Mucosa of stomach (tissue), 1 donor: ENCODE measurements around the gene SRC.

Experiments used
- H3K27me3 ChIP-seq: one replicate; pipeline ENCODE4 v1.7.0; 2013; ENCODE audit warnings: mild to moderate bottlenecking, low read length; ENCODE audit not compliant: control insufficient read depth, insufficient read depth
- H3K36me3 ChIP-seq: one replicate; pipeline ENCODE4 v1.7.0; 2013; ENCODE audit warnings: low read length; ENCODE audit not compliant: control insufficient read depth, insufficient read depth
- H3K4me1 ChIP-seq: one replicate; pipeline ENCODE4 v1.7.0; 2013; ENCODE audit warnings: mild to moderate bottlenecking, low read length; ENCODE audit not compliant: control insufficient read depth, insufficient read depth
- H3K4me3 ChIP-seq: one replicate; pipeline ENCODE4 v1.7.0; 2013; ENCODE audit warnings: low read length
- H3K9ac ChIP-seq: one replicate; pipeline ENCODE4 v1.7.0; 2013; ENCODE audit warnings: mild to moderate bottlenecking, low read length, moderate library complexity
- H3K9me3 ChIP-seq: one replicate; pipeline ENCODE4 v1.7.0; 2013; ENCODE audit warnings: mild to moderate bottlenecking, low read length, moderate library complexity; ENCODE audit not compliant: control insufficient read depth
- donor health status: Pancreatic carcinoma.

SRC gene

DNA sequence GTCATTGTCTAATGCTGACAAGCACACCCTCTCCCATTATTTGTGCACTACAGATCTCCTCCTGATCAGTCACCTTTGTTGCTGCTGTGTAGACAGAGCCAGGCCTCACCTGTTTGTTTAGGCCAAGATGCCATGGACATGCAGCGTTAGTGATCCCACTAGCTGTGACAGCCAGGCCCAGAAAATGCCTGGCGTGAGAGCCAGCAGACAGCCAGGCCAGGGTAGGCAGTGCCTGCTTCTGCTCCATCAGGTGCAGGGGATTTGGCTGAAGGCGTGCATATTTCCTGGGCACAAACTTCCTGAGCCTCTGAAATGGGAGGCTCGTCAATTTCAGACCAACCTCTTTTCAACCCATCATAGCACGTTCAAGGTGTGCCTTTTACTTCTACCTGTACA is 29.2 kb upstream of the SRC start:
- Histone ChIP-seq H3K9me3 (no peaks in the 10 kb centered on the region), H3K9ac (no peak overlapping the region), H3K4me3 (no peak overlapping the region), H3K36me3 (no peaks in the 10 kb centered on the region), H3K4me1 (peaks cover 47% of the 10 kb centered on the region), H3K27me3 (no peaks in the 10 kb centered on the region)

DNA sequence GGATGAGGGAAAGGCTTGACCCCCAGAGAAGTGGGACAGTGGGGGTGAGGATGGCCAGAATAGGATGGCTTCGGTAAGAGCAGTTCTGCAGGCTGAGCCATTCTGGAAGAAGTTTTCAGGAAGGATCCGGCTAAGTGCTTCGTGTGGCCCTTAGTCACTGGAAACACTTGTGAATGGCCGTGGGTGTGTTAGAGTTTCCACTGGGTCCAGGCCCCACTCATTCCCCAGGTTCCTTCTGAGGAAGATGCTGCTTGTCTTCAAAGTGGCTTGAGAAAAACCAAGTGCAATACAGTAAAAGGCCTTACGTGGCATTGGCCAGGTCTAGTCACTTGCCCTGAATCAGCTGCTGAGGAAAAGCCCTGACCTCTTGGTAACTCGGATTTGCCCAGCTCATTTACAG is 28.6 kb upstream of the SRC start:
- Histone ChIP-seq H3K9ac (no peak overlapping the region), H3K27me3 (no peaks in the 10 kb centered on the region), H3K4me1 (peaks cover 42% of the 10 kb centered on the region), H3K9me3 (no peaks in the 10 kb centered on the region), H3K36me3 (no peaks in the 10 kb centered on the region), H3K4me3 (no peak overlapping the region)

DNA sequence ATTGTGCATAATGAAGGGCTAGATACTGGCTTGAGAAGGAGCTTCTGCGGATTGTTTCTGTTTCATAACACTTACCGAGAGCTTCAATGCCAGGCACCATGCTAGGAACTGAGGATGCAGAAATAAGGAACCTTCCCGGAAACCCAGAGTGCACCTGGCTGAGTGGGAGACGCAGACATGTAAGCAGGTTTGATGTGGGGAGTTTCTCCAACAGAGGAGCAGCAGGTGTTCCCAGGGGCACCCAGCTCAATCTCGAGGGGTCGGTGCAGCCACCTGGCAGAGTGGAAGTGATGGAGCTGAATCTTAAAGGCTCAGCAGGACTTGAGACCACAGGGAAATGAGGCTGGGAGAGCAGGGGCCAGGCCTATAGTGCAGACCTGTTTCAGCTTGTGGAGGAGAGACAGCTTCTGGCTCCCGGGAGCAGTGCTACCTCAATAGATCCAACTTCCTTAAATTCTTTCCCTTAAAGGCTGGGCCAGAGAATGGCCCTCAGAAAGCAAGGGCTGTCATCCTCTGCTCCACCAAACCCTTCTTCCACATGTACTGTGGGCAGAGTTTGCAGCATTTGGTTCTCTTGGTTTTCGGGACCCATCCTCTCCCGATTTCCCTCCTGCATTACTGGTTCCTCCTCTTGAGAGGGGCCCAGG is 27.8 kb upstream of the SRC start:
- Histone ChIP-seq H3K4me1 (peaks cover 34% of the 10 kb centered on the region), H3K27me3 (no peaks in the 10 kb centered on the region), H3K36me3 (no peaks in the 10 kb centered on the region), H3K9ac (no peak overlapping the region), H3K9me3 (no peaks in the 10 kb centered on the region), H3K4me3 (no peak overlapping the region)

DNA sequence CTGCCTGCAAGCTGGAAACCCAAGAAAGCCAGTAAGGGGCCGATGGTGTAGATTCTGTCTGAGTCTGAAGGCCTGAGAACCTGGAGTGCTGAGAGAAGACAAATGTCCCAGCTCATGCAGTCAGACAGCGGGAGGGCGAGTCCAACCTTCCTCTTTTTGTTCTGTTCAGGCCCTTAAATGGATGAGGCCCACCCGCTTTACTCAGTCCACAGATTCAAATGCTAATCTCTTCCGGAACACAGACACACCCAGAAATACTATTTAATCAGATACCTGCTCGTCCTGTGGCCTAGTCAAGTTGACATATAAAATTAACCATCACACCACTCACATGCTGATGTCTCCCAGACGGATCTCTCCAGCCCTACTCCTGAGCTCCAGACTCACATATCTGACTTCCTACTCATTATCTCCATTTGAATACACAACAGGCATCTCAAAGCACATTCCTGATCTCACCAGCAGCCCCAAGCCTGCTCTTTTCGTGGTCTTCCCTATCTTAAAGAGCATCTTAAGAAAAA is 26.7 kb upstream of the SRC start:
- Histone ChIP-seq H3K4me3 (no peak overlapping the region), H3K9me3 (no peaks in the 10 kb centered on the region), H3K9ac (no peak overlapping the region), H3K36me3 (no peaks in the 10 kb centered on the region), H3K27me3 (no peaks in the 10 kb centered on the region), H3K4me1 (peaks cover 27% of the 10 kb centered on the region)

DNA sequence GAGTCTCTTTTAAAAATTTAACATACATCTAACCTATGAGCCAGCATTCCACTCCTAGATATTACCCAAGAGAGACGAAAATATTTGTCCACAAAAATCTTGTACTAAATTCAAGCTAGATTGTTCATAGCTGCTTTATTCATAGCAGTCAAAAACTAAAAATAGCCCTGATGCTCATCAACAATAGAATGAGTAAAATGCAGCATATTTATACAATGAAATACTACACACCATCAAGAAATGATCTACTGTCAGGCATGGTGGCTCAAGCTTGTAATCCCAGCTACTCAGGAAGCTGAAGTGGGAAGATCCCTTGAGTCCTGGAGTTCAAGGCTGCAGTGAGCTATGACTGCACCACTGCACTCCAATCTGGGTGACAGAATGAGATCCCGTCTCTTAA is 22.0 kb upstream of the SRC start:
- peaks cover 5% of the 10 kb centered on the region for H3K4me1 ChIP-seq

DNA sequence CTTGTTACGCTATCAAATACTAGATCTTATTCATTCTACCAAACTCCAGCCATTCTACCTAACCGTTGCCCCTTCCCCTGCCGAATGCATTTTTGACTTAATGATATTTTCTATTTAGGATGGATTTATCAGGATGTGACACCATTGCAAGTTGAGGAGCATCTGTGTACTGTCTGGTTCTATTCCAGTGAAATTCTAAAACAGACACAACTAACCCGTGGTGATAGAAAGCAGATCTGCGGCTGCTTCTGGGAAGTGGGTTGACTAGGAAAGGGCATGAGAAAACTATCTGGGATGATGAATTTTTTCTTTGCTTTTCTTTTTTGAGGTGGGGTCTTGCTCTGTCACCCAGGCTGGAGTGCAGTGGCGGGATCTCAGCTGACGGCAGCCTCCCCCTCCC is 20.7 kb upstream of the SRC start:
- no peak overlapping the region for H3K9ac ChIP-seq
- no peaks in the 10 kb centered on the region for H3K27me3 ChIP-seq
- no peaks in the 10 kb centered on the region for H3K36me3 ChIP-seq
- H3K4me3 ChIP-seq = no peak overlapping the region
- no peaks in the 10 kb centered on the region for H3K9me3 ChIP-seq
- H3K4me1 ChIP-seq = no peaks in the 10 kb centered on the region

More for the DNA sequence above, 22.0 kb upstream of the SRC start:
- no peaks in the 10 kb centered on the region for H3K36me3 ChIP-seq
- no peaks in the 10 kb centered on the region for H3K27me3 ChIP-seq
- no peaks in the 10 kb centered on the region for H3K9me3 ChIP-seq
- H3K9ac ChIP-seq = no peak overlapping the region
- no peak overlapping the region for H3K4me3 ChIP-seq

DNA sequence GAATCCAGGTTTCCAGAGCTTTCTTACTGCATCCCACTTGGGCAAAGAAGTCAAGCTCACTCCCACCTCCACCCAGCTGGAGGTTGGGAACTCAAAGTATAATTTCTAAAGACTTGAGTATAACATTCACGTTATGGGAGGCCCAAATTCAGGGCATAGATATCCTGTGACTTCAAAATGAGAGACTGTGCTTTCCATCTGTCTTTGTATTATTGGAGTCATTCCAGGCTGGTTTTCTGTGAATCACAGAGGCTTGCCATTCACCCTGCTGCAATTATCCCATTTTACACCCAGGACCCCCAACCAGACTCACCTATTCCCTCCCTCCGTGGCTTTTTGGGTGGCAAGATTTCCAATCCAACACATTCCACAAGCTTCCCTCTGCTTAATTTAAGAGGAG is 19.3 kb upstream of the SRC start:
- Histone ChIP-seq H3K4me3 (no peak overlapping the region), H3K27me3 (no peaks in the 10 kb centered on the region), H3K4me1 (peaks cover 2% of the 10 kb centered on the region), H3K36me3 (no peaks in the 10 kb centered on the region), H3K9ac (no peak overlapping the region), H3K9me3 (no peaks in the 10 kb centered on the region)

DNA sequence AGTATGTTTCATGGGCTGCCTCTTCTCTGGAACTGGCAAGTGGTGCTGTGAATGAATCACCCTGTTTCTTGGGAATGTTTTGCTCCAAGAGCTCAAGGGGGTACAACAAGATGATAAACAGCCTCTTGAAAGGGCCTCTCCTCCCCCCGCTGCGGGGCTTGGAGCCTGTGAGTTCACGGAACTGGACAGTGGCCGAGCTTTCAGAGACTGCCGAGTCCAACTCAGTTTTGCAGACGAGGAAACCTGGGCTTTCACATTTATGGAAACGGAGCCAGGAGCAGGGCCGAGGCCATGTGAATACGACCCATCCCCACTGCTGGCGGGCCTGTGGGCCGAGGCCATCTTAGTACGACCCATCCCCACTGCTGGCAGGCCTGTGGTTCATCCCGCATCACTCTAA is 18.2 kb upstream of the SRC start:
- Histone ChIP-seq H3K27me3 (no peaks in the 10 kb centered on the region), H3K9ac (no peak overlapping the region), H3K9me3 (no peaks in the 10 kb centered on the region), H3K4me3 (no peak overlapping the region), H3K36me3 (no peaks in the 10 kb centered on the region), H3K4me1 (peaks cover 10% of the 10 kb centered on the region)

DNA sequence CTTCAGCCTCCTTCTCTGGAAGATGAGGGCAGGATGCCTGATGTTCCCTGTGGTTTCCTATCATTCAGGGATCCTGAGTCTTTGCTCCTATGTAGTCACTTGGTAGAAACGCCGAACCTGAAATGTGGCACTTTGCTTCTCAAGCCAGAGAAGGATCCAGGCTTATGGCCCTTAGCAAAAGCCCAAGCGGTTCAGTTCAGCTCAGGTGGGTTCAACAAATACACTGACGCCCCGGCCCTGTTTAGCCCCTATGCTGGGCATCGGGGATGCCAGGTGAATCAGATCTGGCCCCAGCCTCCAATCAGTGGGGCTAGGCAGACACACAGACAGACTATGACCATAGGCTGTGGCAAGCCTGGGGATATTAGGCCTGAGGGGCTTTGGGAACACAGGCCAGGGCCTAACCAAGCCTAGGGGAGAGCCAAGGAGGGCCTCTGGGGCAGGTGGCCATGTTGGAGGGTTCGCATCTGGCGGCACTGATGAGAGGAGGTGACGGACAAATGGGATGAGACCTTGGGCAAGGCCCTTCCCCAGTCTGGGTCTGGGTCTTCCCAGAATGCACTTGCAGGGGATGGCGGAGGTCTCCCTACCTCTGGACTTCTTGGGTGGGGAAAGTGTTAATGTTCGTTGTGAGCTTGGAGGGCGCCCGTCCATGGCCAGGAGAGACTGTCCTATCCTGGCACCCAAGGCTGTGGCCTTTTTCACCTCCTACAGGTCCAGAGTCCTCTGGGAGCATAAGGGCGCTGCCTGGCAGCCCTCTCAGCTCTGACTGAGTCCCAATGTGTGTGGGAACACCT is 17.6 kb upstream of the SRC start:
- no peaks in the 10 kb centered on the region for H3K9me3 ChIP-seq
- no peaks in the 10 kb centered on the region for H3K36me3 ChIP-seq
- H3K9ac ChIP-seq = no peak overlapping the region
- no peaks in the 10 kb centered on the region for H3K27me3 ChIP-seq
- H3K4me1 ChIP-seq = peaks cover 10% of the 10 kb centered on the region
- no peak overlapping the region for H3K4me3 ChIP-seq

DNA sequence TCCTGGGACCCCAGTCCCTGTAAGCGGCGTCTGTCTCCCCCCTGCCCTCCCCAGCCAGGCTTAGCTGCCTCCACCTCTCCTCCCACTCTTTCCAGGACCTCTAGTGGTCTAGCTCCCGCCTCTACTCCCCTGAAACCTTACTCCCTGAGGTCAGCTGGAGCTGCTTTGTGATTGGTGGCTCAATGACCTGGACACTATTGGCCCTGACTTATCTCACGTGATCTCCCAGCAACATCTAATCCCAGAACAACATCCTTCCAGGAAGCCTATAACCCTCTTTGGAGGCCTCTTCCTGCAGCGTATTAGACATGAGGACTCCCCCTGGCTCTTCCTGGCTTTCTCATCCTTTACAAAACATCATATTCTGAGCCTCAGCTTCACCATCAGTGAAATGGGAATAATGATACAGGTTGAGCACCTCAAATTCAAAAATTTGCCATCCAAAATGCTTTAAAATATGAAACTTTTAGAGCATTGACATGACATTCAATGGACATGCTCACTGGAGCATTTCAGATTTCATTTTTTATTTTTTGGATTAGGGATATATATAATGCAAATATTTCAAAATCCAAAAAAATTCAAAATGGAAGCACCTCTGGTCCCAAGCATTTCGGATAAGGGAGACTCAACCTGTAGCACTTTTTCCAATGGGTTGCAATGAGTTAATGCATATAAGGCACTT is 16.3 kb upstream of the SRC start:
- H3K9ac ChIP-seq = no peak overlapping the region
- peaks cover 10% of the 10 kb centered on the region for H3K4me1 ChIP-seq
- no peaks in the 10 kb centered on the region for H3K36me3 ChIP-seq

DNA sequence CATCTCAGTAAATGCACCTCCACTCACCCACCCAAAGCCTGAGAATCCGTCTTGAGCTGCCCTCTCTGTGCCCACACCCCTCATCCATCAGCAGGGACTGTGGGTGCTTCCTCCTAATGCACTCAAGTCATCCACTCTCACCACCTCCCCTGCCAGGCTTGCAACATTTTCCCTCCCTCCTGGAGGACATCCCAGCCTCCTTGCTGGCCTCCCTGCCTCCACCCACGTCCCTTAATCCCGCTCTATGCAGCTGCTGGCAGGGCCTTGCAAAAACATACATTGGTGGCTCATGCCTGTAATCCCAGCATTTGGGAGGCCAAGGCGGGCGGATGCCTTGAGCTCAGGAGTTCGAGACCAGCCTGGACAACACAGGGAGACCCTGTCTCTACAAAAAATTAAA is 15.6 kb upstream of the SRC start:
- Histone ChIP-seq H3K4me3 (no peak overlapping the region), H3K27me3 (no peaks in the 10 kb centered on the region), H3K9me3 (no peaks in the 10 kb centered on the region), H3K36me3 (no peaks in the 10 kb centered on the region), H3K4me1 (peaks cover 10% of the 10 kb centered on the region), H3K9ac (no peak overlapping the region)

More for the DNA sequence above, 16.3 kb upstream of the SRC start:
- H3K9me3 ChIP-seq = no peaks in the 10 kb centered on the region
- no peak overlapping the region for H3K4me3 ChIP-seq
- H3K27me3 ChIP-seq = no peaks in the 10 kb centered on the region
